KMS-11 (cell line): ENCODE data around the gene P2RX2.

Source experiments
- H2AFZ ChIP-seq: fragments of 200-600 bp; sonication (generic); 2 replicates; pipeline ENCODE4 v1.6.1; 2016; ENCODE audit warnings: antibody characterized with exemption, mixed run types, low read depth
- H3K27ac ChIP-seq: fragments of 200-600 bp; sonication (generic); 2 replicates; pipeline ENCODE4 v1.6.1; 2016; ENCODE audit warnings: mild to moderate bottlenecking, mixed run types
- H3K27me3 ChIP-seq: fragments of 200-600 bp; sonication (generic); 2 replicates; pipeline ENCODE4 v1.6.1; 2017; ENCODE audit warnings: mild to moderate bottlenecking, low read depth, mixed run types, moderate library complexity; ENCODE audit not compliant: insufficient read depth
- H3K36me3 ChIP-seq: fragments of 200-600 bp; sonication (generic); 2 replicates; pipeline ENCODE4 v1.6.1; 2017; ENCODE audit warnings: mild to moderate bottlenecking, mixed run types; ENCODE audit not compliant: insufficient read depth
- H3K4me1 ChIP-seq: fragments of 200-600 bp; sonication (generic); 2 replicates; pipeline ENCODE4 v1.6.1; 2016; ENCODE audit warnings: mild to moderate bottlenecking, low read depth, mixed run types; ENCODE audit not compliant: poor library complexity, severe bottlenecking
- H3K4me2 ChIP-seq: fragments of 200-600 bp; sonication (generic); 2 replicates; pipeline ENCODE4 v1.7.0; 2016; ENCODE audit warnings: mild to moderate bottlenecking, mixed run types
- H3K4me3 ChIP-seq: fragments of 200-600 bp; sonication (generic); IDR thresholded peaks from 2 replicates; pipeline ENCODE4 v1.6.1; 2017; ENCODE audit warnings: low read depth, low read length, mixed read lengths; ENCODE audit not compliant: insufficient read depth
- H3K79me2 ChIP-seq: fragments of 200-600 bp; sonication (generic); 2 replicates; pipeline ENCODE4 v1.6.1; 2016; ENCODE audit warnings: low read depth, mixed run types; ENCODE audit not compliant: insufficient read depth
- H3K9ac ChIP-seq: fragments of 200-600 bp; sonication (generic); 2 replicates; pipeline ENCODE4 v1.6.1; 2016; ENCODE audit warnings: mild to moderate bottlenecking, mixed run types
- H4K20me1 ChIP-seq: fragments of 200-600 bp; sonication (generic); 2 replicates; pipeline ENCODE4 v1.6.1; 2016; ENCODE audit warnings: mild to moderate bottlenecking, mixed run types; ENCODE audit not compliant: insufficient read depth
- TF ChIP-seq, protein P1 (sequence below): fragments of 200-600 bp; sonication (generic); conservative IDR thresholded peaks from 2 replicates; pipeline ENCODE4 v1.6.1; 2017; ENCODE audit warnings: low read depth, mild to moderate bottlenecking, antibody characterized with exemption, low read length, moderate library complexity, mixed read lengths

P2RX2 gene

DNA sequence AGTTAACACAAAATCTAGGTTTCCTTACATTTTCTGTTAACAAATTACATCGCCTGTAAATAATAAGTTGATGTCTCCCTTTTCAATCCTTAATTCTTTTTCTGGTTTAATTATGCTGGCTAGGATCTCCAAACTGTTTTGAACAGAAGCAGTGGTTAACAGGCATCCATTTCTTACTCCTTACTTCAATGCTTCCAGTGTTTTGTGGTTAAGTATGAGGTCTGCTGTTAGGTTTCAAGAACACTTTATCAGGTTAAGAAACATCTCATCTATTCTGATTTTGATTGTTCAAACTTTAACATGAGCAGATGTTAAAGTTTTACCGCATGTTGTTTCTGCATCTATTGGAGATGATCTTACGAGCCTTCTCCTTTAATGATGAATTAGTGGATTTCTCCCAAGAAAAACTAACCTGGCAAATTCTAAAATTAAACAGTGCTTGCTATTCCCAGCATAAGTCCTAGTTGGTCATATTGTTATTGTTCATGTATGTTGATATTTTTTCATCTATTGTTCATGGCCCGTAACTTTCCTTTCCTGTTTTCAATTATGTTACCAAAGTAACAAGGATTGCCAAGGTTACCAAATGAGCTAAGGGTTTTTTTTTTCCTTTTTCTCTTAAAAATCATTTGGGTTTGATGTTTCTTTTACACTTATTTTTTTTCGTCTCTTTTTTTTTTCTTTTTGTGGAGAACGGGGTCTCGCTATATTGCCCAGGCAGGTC is 35.2 kb downstream of the P2RX2 start:
- no peak overlapping the region for H3K4me2 ChIP-seq
- H3K4me1 ChIP-seq: no peaks in the 10 kb centered on the region
- H4K20me1 ChIP-seq: no peaks in the 10 kb centered on the region
- no peak overlapping the region for H3K4me3 ChIP-seq
- H3K9ac ChIP-seq: no peak overlapping the region
- H3K79me2 ChIP-seq: no peaks in the 10 kb centered on the region
- no peaks in the 10 kb centered on the region for H3K36me3 ChIP-seq
- no peaks in the 10 kb centered on the region for H3K27me3 ChIP-seq
- TF ChIP-seq, protein P1, sequence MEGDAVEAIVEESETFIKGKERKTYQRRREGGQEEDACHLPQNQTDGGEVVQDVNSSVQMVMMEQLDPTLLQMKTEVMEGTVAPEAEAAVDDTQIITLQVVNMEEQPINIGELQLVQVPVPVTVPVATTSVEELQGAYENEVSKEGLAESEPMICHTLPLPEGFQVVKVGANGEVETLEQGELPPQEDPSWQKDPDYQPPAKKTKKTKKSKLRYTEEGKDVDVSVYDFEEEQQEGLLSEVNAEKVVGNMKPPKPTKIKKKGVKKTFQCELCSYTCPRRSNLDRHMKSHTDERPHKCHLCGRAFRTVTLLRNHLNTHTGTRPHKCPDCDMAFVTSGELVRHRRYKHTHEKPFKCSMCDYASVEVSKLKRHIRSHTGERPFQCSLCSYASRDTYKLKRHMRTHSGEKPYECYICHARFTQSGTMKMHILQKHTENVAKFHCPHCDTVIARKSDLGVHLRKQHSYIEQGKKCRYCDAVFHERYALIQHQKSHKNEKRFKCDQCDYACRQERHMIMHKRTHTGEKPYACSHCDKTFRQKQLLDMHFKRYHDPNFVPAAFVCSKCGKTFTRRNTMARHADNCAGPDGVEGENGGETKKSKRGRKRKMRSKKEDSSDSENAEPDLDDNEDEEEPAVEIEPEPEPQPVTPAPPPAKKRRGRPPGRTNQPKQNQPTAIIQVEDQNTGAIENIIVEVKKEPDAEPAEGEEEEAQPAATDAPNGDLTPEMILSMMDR: no peak
- no peak overlapping the region for H3K27ac ChIP-seq
- no peak overlapping the region for H2AFZ ChIP-seq

DNA sequence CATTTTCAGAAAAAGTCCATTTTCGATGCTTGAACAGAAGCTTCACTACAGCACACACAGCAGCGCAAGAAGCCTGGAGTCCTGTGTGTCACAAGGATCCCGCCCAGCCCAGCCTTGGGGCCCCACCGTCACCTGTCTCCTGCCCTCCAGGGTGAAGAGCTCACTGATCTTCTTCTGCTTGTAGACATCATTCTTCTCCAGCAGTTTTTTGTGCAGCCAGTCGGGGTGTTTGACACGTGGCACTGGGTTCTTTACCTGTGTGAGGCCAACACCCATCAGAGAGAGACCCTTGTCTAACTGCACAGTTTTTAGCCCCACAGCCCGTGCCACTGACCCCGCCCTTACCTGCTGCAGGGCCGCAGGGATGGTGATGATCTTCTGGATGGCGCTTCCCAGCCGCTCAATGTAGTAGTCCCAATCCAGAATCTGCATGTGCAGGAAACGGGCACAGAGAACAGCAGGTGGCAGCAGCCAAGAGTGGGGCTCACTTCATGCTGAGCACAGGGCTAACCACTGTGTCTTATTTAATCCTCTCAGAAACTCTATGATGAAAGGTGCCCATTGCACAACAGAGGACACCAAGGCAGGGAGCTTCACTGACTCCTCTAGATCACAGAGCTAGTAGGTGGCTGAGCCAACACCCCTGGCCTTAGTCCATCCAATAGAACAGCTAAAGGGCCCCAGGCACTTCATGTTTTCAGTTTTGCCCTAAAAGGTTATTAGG is 38.6 kb downstream of the P2RX2 start:
- Histone ChIP-seq H3K27ac (no peak overlapping the region), H3K27me3 (no peaks in the 10 kb centered on the region), H3K4me3 (no peak overlapping the region), H3K36me3 (no peaks in the 10 kb centered on the region), H3K9ac (no peak overlapping the region), H3K79me2 (no peaks in the 10 kb centered on the region), H4K20me1 (no peaks in the 10 kb centered on the region), H3K4me1 (no peaks in the 10 kb centered on the region), H3K4me2 (no peak overlapping the region), H2AFZ (no peak overlapping the region)
- TF ChIP-seq, protein P1: no peak

DNA sequence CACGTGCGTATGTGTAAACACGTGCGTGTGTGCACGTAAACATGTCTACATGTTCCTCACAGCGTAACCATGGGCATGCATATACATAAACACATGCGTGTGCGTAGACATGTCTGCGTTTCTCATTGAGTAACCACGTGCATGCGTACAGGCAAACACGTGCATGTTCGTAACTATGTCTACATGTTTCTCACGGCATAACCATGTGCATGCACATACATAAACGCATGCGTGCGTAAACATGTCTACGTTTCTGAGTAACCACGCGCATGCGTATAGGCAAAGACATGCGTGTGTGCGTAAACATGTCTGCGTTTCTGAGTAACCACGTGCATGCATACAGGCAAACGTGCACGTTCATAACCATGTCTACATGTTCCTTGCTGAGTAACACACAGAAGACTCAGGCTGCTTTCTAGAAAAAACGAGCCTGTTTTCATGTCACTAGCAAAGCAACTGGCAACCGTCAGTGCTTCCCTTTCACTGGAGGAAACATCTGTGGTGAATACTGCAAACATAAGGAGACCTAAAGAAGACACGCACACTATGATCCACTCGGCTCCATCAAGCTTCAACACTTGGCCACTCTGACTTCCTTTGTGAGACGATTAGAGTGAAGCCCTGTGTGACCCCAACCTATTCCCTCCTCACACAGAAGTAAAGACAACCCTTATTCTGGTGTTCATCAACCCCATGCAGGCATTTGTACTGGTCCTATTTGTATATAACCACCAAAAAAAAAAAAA is 39.7 kb downstream of the P2RX2 start:
- Histone ChIP-seq H4K20me1 (no peaks in the 10 kb centered on the region), H3K4me2 (no peak overlapping the region), H2AFZ (no peak overlapping the region), H3K27ac (no peak overlapping the region), H3K4me1 (no peaks in the 10 kb centered on the region), H3K4me3 (no peak overlapping the region), H3K79me2 (no peaks in the 10 kb centered on the region), H3K9ac (no peak overlapping the region), H3K27me3 (no peaks in the 10 kb centered on the region), H3K36me3 (no peaks in the 10 kb centered on the region)
- TF ChIP-seq, protein P1: no peak

DNA sequence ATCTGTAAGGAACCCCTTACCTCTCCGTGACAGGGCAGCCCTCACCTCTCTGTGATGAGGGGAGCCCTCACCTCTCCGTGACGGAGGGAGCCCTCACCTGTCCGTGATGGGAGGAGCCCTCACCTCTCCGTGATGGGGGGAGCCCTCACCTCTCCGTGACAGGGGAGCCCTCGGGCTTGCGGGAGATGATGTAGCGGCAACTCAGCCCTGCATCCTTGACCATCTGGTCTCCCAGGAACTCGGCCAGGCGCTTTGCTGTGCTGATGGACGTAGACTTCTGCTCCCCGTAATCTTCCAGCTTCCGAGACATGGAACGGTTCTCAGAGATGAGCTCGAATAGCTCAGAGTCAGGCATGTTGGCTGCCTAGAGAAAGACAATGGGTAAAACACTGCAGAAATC is 40.6 kb downstream of the P2RX2 start:
- H3K4me2 ChIP-seq: no peak overlapping the region
- H3K27me3 ChIP-seq: no peaks in the 10 kb centered on the region
- H3K79me2 ChIP-seq: no peaks in the 10 kb centered on the region
- no peak overlapping the region for H3K4me3 ChIP-seq
- H3K27ac ChIP-seq: no peak overlapping the region
- TF ChIP-seq, protein P1: no peak
- H3K36me3 ChIP-seq: no peaks in the 10 kb centered on the region
- no peak overlapping the region for H3K9ac ChIP-seq
- H2AFZ ChIP-seq: no peak overlapping the region
- H4K20me1 ChIP-seq: no peaks in the 10 kb centered on the region
- no peaks in the 10 kb centered on the region for H3K4me1 ChIP-seq
